ENCODE measurements around the gene EPB42.
"Not testable (repeated sequence)": the region's sequence is repeated elsewhere in the genome, so short reads cannot be mapped to it uniquely, and the experiment has no call there.

EPB42 gene

GRCh38 chr15:43235536-43235935 is 14.7 kb upstream of the EPB42 start:
- Histone ChIP-seq H3K4me3 (no peak overlapping the region), H3K27ac (no peak overlapping the region)

GRCh38 chr15:43232289-43232874 is 11.6 kb upstream of the EPB42 start:
- Histone ChIP-seq H3K27ac (no peak overlapping the region), H3K9ac (ENCODE audit: insufficient read length) (no peak overlapping the region), H3K4me3 (no peak overlapping the region), H3K36me3 (ENCODE audit: insufficient read depth, low read length) (no peaks in the 10 kb centered on the region), H3K9me3 (ENCODE audit: low read depth, low read length) (no peaks in the 10 kb centered on the region)
- TF ChIP-seq FOXP2 (optimal IDR thresholded peaks at IDR 0.05; ENCODE audit: control extremely low read depth, extremely low read length, insufficient read depth) (no peak), EZH2 (IDR thresholded peaks at IDR 0.05) (no peak), POLR2AphosphoS5 (IDR thresholded peaks at IDR 0.05; ENCODE audit: borderline replicate concordance, low read depth, low read length) (no peak)
- DNase-seq (ENCODE audit: low read depth, low spot score): no peak

More at GRCh38 chr15:43235536-43235935, 14.7 kb upstream of the EPB42 start:
- DNase-seq (ENCODE audit: low read depth, low spot score): no peak
- no peaks in the 10 kb centered on the region for H3K36me3 ChIP-seq (ENCODE audit: insufficient read depth, low read length)
- no peak overlapping the region for H3K9ac ChIP-seq (ENCODE audit: insufficient read length)
- H3K9me3 ChIP-seq (ENCODE audit: low read depth, low read length): no peaks in the 10 kb centered on the region
- TF ChIP-seq POLR2AphosphoS5 (IDR thresholded peaks at IDR 0.05; ENCODE audit: borderline replicate concordance, low read depth, low read length): no peak
- no peak for TF ChIP-seq FOXP2 (optimal IDR thresholded peaks at IDR 0.05; ENCODE audit: control extremely low read depth, extremely low read length, insufficient read depth)
- no peak for TF ChIP-seq EZH2 (IDR thresholded peaks at IDR 0.05)

- DNase-seq (ENCODE audit: low read depth, low spot score): no peak
- no peak overlapping the region for H3K9ac ChIP-seq (ENCODE audit: insufficient read length)
These were observed 9.9 kb upstream of the EPB42 start for GRCh38 chr15:43230640-43231115.

GRCh38 chr15:43229977-43230376 is 9.2 kb upstream of the EPB42 start:
- Histone ChIP-seq H3K36me3 (ENCODE audit: insufficient read depth, low read length) (no peaks in the 10 kb centered on the region), H3K4me3 (no peak overlapping the region), H3K9me3 (ENCODE audit: low read depth, low read length) (no peaks in the 10 kb centered on the region), H3K27ac (no peak overlapping the region), H3K9ac (ENCODE audit: insufficient read length) (no peak overlapping the region)
- no peak for DNase-seq (ENCODE audit: low read depth, low spot score)
- TF ChIP-seq FOXP2 (optimal IDR thresholded peaks at IDR 0.05; ENCODE audit: control extremely low read depth, extremely low read length, insufficient read depth) (no peak), EZH2 (IDR thresholded peaks at IDR 0.05) (no peak), POLR2AphosphoS5 (IDR thresholded peaks at IDR 0.05; ENCODE audit: borderline replicate concordance, low read depth, low read length) (no peak)

More at GRCh38 chr15:43230640-43231115, 9.9 kb upstream of the EPB42 start:
- Histone ChIP-seq H3K27ac (no peak overlapping the region), H3K36me3 (ENCODE audit: insufficient read depth, low read length) (no peaks in the 10 kb centered on the region), H3K9me3 (ENCODE audit: low read depth, low read length) (no peaks in the 10 kb centered on the region), H3K4me3 (no peak overlapping the region)
- no peak for TF ChIP-seq POLR2AphosphoS5 (IDR thresholded peaks at IDR 0.05; ENCODE audit: borderline replicate concordance, low read depth, low read length)
- TF ChIP-seq FOXP2 (optimal IDR thresholded peaks at IDR 0.05; ENCODE audit: control extremely low read depth, extremely low read length, insufficient read depth): no peak
- no peak for TF ChIP-seq EZH2 (IDR thresholded peaks at IDR 0.05)

- DNase-seq (ENCODE audit: low read depth, low spot score): no peak
- H3K9me3 ChIP-seq (ENCODE audit: low read depth, low read length): no peaks in the 10 kb centered on the region
- H3K36me3 ChIP-seq (ENCODE audit: insufficient read depth, low read length): no peaks in the 10 kb centered on the region
- no peak for TF ChIP-seq EZH2 (IDR thresholded peaks at IDR 0.05)
- TF ChIP-seq FOXP2 (optimal IDR thresholded peaks at IDR 0.05; ENCODE audit: control extremely low read depth, extremely low read length, insufficient read depth): no peak
- no peak for TF ChIP-seq POLR2AphosphoS5 (IDR thresholded peaks at IDR 0.05; ENCODE audit: borderline replicate concordance, low read depth, low read length)
- no peak overlapping the region for H3K9ac ChIP-seq (ENCODE audit: insufficient read length)
- H3K27ac ChIP-seq: no peak overlapping the region
- no peak overlapping the region for H3K4me3 ChIP-seq
These were observed 5.9 kb upstream of the EPB42 start for GRCh38 chr15:43226436-43227305.

- H3K27ac ChIP-seq; H3K36me3 ChIP-seq (ENCODE audit: insufficient read depth, low read length); DNase-seq (ENCODE audit: low read depth, low spot score); H3K9me3 ChIP-seq (ENCODE audit: low read depth, low read length); H3K4me3 ChIP-seq; H3K9ac ChIP-seq (ENCODE audit: insufficient read length): not testable (repeated sequence)
These were observed 5.1 kb upstream of the EPB42 start for GRCh38 chr15:43225950-43226255.

- H3K27ac ChIP-seq: no peak overlapping the region
- H3K9ac ChIP-seq (ENCODE audit: insufficient read length): no peak overlapping the region
- H3K36me3 ChIP-seq (ENCODE audit: insufficient read depth, low read length): no peaks in the 10 kb centered on the region
- TF ChIP-seq POLR2AphosphoS5 (IDR thresholded peaks at IDR 0.05; ENCODE audit: borderline replicate concordance, low read depth, low read length): no peak
- no peak for TF ChIP-seq FOXP2 (optimal IDR thresholded peaks at IDR 0.05; ENCODE audit: control extremely low read depth, extremely low read length, insufficient read depth)
- no peak for TF ChIP-seq EZH2 (IDR thresholded peaks at IDR 0.05)
- H3K4me3 ChIP-seq: no peak overlapping the region
- DNase-seq (ENCODE audit: low read depth, low spot score): peak; percentile 18
- no peaks in the 10 kb centered on the region for H3K9me3 ChIP-seq (ENCODE audit: low read depth, low read length)
These were observed 4.6 kb upstream of the EPB42 start for GRCh38 chr15:43225201-43225949.

GRCh38 chr15:43221422-43221821 is 604 bp upstream of the EPB42 start:
- DNase-seq (ENCODE audit: low read depth, low spot score): no peak
- Histone ChIP-seq H3K36me3 (ENCODE audit: insufficient read depth, low read length) (no peaks in the 10 kb centered on the region), H3K27ac (no peak overlapping the region), H3K9me3 (ENCODE audit: low read depth, low read length) (no peaks in the 10 kb centered on the region), H3K4me3 (no peak overlapping the region), H3K9ac (ENCODE audit: insufficient read length) (no peak overlapping the region)
- TF ChIP-seq FOXP2 (optimal IDR thresholded peaks at IDR 0.05; ENCODE audit: control extremely low read depth, extremely low read length, insufficient read depth): no peak
- no peak for TF ChIP-seq POLR2AphosphoS5 (IDR thresholded peaks at IDR 0.05; ENCODE audit: borderline replicate concordance, low read depth, low read length)
- no peak for TF ChIP-seq EZH2 (IDR thresholded peaks at IDR 0.05)

Data from SK-N-MC (cell line).